Activated CD4-positive, alpha-beta T cell treated with anti-CD3 and anti-CD28 coated beads, Interleukin-2, Interleukin-6, amounts not matched to agents 100 ng/mL and 50 ng/mL, durations not matched to agents 16 hours and 8 hours (primary cell): ENCODE measurements around the gene OR8B2.
A peak's percentile ranks its signal among the peaks of the same experiment; 100 is the strongest.
"Not testable (repeated sequence)": the region's sequence is repeated elsewhere in the genome, so short reads cannot be mapped to it uniquely, and the experiment has no call there.

Source experiments
- DNase-seq: peaks from one replicate; pipeline ENCODE4 v3.0.0-alpha.2; 2020

The OR8B2 gene, protein sequence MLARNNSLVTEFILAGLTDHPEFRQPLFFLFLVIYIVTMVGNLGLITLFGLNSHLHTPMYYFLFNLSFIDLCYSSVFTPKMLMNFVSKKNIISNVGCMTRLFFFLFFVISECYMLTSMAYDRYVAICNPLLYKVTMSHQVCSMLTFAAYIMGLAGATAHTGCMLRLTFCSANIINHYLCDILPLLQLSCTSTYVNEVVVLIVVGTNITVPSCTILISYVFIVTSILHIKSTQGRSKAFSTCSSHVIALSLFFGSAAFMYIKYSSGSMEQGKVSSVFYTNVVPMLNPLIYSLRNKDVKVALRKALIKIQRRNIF

DNA sequence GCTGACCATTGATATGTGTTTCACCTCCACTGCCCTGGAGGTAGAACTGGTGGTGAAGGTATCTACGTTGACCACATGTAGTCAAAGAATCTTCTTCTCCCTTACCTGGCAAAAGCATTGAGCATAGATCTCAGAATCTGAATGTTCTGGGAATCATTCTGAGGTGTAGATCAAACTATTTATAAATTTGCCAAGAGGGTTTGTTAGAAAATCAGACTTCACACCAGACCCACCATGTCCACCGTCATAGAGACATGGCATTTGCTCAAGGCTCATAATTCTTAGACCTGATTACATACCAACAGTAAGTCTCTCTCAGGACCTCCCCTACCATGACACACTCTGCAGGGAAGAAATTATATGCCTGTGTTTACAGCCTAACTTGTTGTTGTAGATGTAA, at the start of gene OR8B2:
OR8B2 (minus strand) TSS at position 101 of the 400 bp plus-strand sequence. CDS start 1,156 bp downstream, outside the sequence.
- DNase-seq: no peak

DNA sequence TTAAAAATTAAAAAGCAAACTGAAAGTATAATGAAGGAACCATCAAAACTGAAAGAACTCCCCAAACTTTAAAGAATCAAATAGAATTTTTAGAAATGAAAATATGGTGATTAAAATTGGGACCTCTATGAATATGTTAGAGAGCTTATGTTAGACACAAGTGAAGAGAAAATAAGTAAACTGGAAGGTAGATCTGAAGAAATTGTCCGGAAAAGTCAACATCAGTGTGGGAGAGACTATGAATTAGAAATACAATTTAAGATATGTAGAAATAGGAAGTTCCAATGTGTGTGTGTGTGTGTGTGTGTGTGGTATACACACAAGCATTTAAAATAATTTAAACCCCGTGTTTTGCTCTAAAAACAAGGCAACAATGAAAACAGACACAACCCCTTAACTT, 45.3 kb upstream of the OR8B2 start:
- no peak for DNase-seq

DNA sequence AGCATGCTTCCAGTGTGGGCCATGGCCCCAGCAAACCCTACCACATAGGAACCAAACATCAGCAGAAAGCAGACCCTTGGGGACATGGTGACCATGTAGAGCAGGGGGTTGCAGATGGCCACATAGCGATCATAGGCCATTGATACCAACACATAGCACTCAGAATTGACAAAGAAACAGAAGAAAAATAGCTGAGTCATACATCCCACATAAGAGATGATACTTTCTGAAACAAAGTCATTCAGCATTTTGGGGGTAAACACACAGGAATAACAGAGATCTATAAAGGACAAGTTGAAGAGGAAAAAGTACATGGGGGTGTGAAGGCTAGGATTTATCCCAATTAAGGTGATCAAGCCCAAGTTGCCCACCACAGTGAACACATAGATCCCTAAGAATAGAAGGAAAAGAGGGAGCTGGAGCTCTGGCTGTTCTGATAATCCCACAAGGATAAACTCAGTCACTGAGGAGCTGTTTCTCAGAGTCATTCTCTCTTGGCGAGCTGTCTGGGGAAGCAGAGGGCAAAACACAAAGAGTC, 40.2 kb upstream of the OR8B2 start, which contains the start of gene OR8B4:
OR8B4 (minus strand) TSS at position 488 of the 538 bp plus-strand sequence; CDS start at position 488, 0 bp downstream.
- no peak for DNase-seq

DNA sequence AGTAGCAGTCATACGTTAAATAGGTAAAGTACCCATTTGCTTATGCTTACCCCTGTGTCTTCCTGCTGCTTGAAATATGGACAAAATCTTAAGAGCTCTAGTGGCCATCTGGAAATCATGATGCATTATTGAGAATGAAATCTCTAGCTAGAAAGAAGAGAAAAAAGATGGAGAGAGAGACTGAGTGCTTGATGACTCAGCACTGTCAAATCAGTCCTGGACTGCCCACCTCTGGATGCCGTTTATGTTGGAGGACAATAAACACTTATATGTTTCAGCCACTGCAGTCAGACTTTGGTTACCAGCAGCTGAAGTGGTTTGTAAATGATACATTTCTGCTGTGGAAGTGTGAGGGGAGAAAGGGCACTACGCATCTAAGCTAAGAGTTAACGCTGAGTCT, 36.7 kb upstream of the OR8B2 start:
- DNase-seq: no peak

DNA sequence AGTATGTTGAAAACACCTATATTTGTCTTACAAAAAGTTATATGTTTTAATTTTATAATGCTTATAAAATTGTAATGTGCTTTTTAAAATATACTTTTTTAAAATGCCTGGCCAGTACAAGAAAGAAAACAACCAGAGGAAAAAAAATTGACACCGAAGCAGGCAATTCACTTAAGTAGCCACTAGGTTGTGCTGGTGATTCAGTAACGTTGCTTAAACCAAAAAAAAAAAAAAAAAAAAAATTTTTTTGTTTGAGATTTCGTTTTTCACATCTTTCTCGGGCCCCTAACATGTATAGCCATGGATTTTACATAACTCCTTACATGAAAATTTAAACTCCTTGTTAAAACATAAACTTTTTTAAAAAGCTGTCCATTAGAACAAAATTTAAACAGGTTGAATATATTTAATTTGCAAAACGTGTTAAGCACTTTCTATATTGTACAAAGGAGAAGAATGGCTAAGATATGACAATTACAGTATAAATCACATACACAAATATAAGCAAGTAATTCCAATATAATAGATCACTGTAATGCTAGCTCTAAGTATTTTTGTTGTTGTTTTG, 31.1 kb upstream of the OR8B2 start:
- peak; percentile 23 for DNase-seq

DNA sequence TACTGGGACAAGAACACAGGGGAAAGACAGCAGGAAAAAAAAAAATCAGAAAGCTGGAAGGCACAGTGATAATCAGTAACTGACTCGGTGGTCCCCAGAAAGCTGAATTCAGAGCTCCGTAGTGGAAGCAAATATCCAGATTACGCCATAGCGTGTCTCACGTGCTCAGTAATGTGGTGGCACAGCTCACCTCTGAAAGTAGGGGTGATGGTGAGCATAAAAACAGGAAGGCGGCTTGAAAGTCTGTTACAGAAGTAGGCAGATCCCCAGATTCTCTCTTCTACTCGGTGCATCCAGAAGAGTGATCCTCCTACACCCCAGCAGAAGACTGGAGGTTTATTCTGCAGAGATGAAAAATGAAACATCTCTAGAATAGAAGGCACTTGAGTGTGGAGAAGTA, 25.6 kb upstream of the OR8B2 start:
- DNase-seq: no peak

DNA sequence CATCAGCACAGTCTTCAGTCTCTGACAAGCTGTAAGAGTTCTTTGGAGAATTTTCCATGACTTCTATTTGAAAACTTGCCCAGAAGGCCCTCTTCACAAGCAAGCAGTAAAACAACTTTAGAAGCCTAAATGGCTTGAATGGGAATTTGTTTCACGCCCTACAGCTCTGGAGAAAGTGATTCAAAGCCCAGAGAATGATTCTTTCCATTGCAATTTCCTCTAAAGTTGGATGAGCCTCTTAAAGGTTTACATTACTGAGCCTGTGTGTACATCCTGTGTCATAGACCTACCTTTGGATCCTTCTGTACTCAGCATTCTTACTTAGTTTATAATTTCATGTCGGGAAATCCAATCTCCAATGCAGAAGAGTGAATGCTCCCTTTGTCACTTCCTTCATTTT, 21.3 kb upstream of the OR8B2 start:
- no peak for DNase-seq

DNA sequence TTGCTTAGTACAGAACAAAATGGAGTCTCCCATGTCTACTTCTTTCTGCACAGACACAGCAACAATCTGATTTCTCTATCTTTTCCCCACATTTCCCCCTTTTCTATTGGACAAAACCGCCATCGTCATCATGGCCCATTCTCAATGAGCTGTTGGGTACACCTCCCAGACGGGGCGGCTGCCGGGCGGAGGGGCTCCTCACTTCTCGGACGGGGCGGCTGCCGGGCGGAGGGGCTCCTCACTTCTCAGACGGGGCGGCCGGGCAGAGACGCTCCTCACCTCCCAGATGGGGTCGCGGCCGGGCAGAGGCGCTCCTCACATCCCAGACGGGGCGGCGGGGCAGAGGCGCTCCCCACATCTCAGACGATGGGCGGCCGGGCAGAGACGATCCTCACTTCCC, 18.9 kb upstream of the OR8B2 start:
- not testable (repeated sequence) for DNase-seq

DNA sequence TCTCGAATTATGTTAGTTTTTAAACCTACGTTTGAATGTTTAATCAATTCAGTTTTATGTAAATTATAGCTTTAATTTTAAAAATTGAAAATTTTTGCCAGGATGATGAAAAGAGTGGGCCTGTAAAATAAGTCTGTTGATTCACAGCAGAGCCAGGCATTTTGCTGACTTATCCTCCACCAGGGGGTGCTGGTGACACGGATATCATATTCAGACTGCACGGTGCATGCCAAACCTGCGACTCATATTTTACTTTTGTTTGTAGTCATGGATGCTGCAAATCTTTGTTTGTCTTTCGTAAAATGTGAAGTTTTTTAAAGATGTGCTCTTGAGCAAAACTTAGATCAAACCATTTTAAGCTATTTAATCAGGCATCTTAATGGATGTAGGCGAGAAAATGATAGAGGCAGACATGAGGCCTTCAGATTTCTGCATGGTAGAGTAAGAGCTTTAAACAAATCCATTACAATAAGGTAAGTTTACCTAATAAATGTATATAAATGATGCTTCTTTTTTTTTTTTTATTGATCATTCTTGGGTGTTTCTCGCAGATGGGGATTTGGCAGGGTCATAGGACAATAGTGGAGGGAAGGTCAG, 18.1 kb upstream of the OR8B2 start:
- peak; percentile 83 for DNase-seq

DNA sequence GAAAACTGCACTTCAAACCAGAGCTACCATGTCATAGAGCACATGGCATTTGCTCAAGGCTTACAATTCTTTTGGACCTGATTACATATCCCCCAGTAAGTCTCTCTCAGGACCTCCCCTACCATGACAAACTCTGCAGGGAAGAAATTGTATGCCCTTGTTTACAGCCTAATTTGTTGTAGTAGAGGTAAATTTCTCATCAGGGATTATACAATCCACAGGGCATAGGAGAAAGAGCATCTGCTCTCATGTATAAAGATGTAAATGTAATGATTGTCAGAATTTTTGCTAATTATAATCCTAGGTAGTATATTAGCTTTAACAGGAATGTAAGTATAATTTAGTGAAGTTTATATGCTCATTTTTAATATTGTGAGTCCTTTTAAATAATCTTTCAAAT, 14.6 kb upstream of the OR8B2 start, which contains the start of gene OR8B3:
OR8B3 (minus strand) TSS at position 101 of the 400 bp plus-strand sequence. CDS start 1,673 bp downstream, outside the sequence.
- DNase-seq: no peak

DNA sequence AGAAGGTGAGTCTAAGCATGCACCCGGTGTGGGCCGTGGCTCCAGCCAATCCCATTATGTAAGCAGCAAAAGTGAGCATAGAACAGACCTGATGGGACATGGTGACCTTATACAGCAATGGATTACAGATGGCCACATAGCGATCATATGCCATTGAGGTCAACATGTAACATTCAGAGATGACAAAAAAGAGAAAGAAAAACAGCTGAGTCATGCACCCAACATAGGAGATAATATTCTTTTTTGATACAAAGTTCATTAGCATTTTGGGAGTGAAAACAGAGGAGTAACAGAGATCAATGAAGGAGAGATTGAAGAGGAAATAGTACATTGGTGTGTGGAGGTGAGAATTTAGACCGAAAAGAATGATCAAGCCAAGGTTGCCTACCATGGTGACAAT, 12.5 kb upstream of the OR8B2 start:
- not testable (repeated sequence) for DNase-seq

DNA sequence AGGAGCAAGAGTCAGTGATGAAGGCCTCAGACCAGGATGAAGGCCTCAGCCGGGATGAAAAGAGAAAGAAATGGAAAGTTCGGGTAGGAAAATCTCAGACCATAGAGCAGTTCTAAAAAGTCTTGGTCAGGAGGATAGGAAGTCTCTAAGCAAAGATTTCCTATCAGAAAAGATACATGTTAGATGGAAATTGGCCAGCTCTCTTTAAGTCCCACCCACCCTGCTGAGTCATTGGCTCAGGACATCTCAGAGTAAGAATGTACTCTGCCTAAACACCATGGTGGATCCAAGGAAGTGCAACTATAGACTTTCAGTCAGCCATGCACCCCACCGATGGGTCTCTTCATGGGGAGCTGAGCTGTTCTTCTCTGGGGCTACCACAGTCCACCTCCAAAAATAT, 10.1 kb upstream of the OR8B2 start:
- DNase-seq: no peak

DNA sequence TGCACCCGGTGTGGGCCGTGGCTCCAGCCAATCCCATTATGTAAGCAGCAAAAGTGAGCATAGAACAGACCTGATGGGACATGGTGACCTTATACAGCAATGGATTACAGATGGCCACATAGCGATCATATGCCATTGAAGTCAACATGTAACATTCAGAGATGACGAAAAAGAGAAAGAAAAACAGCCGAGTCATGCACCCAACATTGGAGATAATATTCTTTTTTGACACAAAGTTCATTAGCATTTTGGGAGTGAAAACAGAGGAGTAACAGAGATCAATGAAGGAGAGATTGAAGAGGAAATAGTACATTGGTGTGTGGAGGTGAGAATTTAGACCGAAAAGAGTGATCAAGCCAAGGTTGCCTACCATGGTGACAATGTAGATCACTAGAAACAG, 1.4 kb downstream of the OR8B2 start:
- DNase-seq: not testable (repeated sequence)

DNA sequence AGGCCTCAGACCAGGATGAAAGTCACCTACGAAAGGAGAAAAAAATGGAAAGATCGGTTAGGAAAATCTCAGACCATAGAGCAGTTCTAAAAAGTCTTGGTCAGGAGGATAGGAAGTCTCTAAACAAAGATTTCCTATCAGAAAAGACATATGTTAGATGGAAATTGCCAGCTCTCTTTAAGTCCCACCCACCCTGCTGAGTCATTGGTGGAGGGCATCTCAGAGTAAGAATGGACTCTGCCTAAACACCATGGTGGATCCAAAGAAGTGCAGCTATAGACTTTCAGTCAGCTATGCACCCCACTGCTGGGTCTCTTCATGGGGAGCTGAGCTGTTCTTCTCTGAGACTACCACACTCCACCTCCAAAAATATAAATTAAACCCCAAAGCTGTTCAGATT, 3.7 kb downstream of the OR8B2 start:
- no peak for DNase-seq

DNA sequence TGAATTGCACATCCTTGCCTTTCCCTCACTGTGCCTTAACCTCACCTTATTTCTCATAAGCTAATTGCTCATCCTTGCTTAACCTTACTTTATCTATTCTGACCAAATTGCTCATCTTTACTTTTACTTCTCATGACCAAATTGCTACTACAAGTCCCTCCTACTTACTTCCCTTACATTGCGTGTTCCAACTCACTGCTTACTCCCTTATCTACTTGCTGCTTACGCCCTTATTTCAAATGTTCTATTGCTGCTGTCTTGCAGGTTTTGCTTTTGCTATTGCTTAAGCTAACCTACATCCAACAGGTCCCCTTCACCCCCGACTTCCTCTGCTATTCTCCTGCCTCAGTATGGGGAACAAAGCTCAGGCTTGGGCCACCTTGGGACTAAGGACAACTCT, 8.0 kb downstream of the OR8B2 start:
- no peak for DNase-seq

DNA sequence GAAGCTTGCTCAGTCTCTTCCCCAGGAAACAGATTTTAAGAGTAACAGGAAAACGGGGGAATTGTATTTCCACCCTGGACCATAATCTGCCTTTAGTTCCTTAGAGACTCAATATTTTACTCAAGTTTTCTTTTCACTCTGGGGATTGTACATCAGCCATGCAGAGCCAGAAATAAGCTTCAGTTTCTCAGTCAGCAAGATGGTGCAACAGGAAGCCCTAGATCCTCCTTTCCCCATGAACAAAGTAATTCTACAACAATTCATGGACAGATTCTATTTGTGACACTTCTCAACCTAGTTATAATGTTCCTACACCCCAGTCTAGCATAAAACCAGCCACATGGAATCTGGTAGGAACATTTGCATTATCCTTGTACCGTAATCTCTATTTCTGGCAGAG, 24.7 kb downstream of the OR8B2 start:
- no peak for DNase-seq

DNA sequence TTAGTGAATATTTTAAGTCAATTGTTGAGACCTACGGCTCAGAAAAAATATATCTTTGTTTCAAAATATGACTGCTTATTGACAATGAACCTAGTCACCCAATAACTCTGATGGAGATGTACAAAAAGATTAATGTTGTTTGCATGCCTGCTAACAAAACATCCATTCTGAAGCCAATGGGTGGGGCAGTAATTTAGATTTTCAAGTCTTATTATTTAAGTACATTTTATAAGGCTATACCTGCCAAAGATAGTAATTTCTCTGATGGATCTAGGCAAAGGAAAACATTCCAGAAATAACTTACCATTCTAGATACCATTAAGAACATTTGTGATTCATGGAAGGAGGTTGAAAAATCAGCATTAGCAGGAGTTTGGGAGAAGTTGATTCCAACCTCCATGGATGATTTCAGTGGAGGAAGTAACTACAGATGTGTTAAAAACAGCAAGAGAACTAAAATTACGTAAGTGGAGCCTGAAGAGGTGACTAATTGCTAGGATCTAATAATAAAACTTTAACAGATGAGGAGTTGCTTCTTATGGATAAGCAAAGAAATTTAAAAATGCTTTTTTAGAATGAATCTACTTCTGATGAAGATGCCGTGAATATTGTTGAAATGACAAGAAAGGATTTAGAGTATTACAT, 37.9 kb downstream of the OR8B2 start:
- no peak for DNase-seq

DNA sequence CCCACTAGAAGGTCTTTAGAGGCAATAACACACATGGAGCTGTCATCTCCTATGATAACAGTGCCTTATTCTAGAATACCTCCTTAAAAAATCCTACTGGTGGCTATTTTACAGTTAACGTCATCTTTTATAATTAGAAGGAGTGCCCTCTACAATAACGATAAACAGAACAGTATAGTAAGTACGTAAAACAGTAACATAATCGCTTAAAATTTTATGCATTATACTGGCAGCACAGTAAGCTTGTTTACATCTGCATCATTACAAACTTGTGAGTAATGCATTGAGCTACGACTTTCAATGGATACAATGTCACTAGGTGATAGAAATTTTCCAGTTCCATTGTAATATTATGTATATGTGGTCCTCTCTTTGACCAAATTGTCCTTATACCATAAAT, 40.0 kb downstream of the OR8B2 start:
- no peak for DNase-seq

DNA sequence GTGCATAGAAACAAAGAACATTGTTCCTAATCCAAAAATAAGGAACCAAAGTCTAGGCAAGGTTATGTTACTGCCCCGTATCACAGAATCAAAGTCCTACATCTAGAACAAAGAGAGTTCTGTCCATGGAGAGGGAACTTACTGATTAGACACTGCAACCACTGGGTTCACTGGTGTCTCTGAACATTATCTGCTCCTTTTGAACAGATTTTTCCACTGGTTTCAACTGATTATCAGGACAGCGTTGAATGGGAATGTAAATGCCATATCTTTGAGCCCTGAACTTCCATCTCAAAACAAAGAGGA, 44.2 kb downstream of the OR8B2 start:
- DNase-seq: no peak

DNA sequence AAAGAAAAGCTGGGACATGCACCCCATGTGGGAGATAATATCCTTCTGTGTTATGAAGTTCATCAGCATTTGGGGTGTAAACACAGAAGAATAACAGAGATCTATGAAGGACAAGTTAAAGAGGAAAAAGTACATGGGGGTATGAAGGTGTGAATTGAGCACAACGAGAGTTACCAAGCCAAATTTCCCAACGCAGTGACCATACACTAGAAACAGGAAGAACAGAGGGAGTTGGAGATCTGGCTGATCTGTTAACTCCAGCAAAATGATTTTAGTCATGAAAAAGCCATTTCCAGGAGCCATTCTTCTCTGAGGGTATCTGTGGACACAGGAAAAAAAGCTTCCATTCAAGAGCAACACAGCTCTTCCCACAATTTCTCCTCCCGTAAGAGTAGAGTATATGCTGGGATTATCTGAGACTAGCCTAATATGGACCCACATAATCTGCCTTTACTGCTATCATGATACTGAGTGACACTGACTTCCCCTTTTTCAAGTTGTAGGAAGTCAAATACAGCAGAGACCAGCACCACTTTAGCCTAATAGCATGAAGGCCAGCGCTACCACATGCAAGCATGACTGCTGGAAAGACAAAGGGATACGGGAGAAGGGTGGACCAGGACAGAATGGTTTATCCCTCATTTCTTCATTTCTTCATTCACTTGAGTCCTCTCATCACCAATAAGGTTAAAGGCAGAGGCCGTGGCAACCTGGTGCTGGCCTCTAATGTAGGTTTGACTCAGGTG, 44.7 kb downstream of the OR8B2 start:
- no peak for DNase-seq
